ENCODE results near the gene PFDN6. TPM values are rescaled to one million over a fixed set of nuclear protein-coding genes. Genes with fewer than 3 reads are reported as not detected.

PFDN6 gene
- 55.3 and 67.7 TPM in 2 replicates for total RNA-seq

DNA sequence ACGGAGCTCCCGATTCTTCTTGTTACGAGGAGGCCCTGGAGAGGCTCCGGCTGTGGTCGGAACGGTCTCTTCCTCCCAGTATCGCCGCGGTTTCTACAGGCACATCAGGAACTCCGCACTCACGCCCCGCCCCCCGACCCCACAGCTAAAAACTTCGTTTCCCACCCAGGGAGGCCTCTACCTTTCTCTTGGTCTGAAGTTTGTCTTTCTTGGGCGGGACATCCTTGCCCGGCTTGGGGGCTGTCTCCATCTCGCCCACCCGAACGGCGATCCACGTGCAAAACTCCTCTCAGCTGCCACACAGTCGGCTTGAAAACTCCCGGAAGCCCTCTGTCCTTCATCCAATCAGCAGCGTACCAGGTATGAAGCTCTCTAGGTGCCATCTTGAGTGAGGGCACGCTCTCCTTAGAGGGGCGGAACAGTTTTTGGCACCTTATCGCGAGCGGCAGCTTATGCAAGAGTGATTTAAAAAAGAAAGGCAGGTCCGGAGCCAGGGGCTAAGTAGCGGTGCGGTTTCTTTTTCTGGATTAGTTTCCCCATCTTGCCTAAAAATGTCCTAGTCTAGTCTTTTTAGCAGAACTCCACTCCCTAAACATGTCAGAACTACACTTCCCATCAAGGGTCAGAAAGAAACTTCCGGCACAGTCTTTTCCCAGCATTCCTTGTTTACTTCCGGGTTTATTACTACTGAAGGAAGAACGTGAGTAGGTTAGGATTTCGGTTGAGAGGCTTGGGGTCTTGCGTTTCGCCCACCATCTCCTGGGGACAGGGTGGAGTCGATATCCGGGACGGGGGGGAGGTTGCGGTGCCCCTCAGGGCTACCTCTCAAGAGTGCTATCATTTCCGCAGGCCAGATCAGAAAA is at the start of gene PFDN6, which contains the start of gene WDR46:
Gene PFDN6, plus strand, starts transcription at position 681 of the 863 bp plus-strand sequence. CDS start 256 bp downstream, outside the sequence.
Gene WDR46, minus strand, starts transcription at position 319 of the 863 bp plus-strand sequence. Its CDS starts 69 bp downstream, at position 250.

GRCh38 chr6:33271468-33272274 is 17.7 kb upstream of the PFDN6 start, which contains the start of the genes RPS18 and VPS52:
RPS18 (plus strand) TSS chr6:33272075; CDS start chr6:33272120, 45 bp downstream.
VPS52 (minus strand) TSS chr6:33271876; CDS start chr6:33271675, 201 bp downstream.

DNA sequence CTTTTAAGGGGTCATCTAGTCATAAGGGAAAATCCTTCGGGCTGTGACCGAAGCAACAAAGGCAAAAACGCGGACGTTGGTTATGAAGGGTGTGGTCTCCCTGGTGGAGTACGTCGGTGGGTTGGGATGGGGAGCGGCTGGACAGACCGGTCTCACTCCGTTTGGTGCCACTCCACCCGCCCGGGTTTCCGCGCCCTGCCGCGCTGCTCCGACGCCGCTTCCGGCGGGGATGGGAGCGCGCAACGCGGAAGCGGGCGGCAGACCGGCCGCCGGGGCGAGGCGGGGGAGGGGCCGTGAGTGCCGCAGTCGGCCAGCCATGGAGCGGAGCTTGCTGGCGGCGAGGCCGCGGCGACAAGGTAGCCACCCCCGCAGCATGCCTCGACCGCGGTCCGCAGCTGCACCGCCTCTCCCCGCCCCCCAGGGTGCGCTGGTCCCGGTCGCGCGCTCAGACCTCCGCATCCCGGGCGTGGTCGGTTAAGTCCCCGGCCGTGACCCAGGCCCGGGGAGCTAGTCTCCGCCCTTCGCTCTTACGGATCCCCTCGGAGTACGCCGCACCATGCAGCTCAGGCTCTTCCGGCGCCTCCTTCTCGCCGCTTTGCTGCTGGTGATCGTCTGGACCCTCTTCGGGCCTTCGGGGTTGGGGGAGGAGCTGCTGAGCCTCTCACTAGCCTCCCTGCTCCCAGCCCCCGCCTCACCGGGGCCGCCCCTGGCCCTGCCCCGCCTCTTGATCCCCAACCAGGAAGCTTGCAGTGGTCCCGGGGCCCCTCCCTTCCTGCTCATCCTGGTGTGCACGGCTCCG is 12.3 kb upstream of the PFDN6 start, which contains the start of gene B3GALT4:
Gene B3GALT4, plus strand, starts transcription at position 260 of the 799 bp plus-strand sequence. Its CDS starts 297 bp downstream, at position 557.

DNA sequence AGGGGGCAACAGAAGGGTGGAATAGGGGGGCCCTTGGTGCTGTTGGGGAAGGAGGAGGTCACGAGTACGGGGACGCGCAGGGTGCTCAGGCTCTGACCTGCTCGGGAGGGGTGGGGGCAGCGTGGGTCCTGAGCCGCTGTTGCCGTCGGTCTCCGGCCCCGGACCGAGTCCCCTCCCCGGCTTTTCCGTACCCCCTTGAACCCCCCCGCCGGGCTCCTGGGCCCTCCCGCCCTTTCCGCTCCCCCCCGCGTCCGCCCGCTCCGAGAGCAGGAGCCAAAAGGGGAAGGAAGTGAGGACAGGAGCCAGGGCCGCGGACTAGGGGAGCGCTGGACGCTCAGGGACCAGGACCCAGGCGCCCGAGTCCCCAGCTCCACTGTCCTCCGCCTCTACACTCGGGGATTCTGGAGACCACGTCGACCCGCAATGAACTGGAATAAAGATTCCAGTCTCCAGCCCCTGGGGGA is 9.4 kb downstream of the PFDN6 start, which contains the start of gene RGL2:
Gene RGL2, minus strand, starts transcription at position 170 of the 464 bp plus-strand sequence. CDS start 332 bp downstream, outside the sequence.

DNA sequence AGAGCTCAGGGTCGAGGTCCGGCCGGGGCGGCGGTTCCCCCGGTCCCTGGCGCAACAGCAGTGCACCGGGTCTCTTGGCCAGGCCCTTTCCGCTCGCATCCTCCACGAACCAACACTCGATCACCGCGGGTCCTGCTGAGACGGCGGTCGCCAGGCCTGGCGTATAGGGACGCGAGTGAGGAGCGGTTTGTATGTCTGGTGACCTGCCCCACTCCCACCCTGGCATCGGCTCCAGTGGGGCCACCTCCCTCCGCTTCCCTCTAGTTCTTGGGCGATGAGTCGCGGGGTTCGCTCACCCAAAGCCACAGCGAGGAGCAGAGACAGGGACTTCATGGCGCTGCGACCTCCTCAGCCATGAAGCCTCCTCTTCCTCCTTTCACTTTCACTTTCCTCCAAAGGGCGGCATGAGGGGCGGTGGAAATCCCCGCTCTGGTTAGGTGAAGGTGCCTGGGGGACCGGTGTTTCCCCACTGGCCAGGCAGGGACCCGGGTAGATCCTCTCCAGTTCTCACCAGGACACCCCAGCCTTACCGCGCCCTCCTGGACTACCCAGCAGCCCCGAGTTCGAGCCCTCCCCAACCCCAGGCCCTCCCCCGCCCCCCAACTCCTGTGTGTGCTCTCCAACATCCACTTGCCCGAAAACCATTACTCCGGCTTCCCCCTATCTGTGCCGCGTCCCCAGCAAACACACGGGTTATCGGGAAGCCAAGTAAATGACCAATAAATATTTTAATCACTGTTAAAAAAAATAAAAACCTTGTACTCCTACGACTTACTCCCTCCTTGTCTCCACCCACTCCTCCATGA is 24.5 kb downstream of the PFDN6 start, which contains the start of gene TAPBP:
Gene TAPBP, minus strand, starts transcription at position 370 of the 806 bp plus-strand sequence. Its CDS starts 37 bp downstream, at position 333.

GRCh38 chr6:33317669-33318425 is 28.4 kb downstream of the PFDN6 start, which contains the start of gene ZBTB22:
ZBTB22 (minus strand) TSS chr6:33317744; CDS start chr6:33316916, 828 bp downstream.

Other genes with a start within 250 kb of the PFDN6 start
- 9.8 and 28.3 TPM in 2 replicates for gene HLA-DPA1, start 216.0 kb upstream of the PFDN6 start, total RNA-seq
- 31.0 and 37.8 TPM in 2 replicates for gene HLA-DPB1, start 213.6 kb upstream of the PFDN6 start, total RNA-seq
- 0.07 and 0.15 TPM in 2 replicates for gene COL11A2, start 97.1 kb upstream of the PFDN6 start, total RNA-seq
- gene RXRB, start 88.9 kb upstream of the PFDN6 start, total RNA-seq: 12.9 and 17.4 TPM in 2 replicates
- 75.7 and 93.8 TPM in 2 replicates for gene SLC39A7, start 88.7 kb upstream of the PFDN6 start, total RNA-seq
- gene HSD17B8, start 84.9 kb upstream of the PFDN6 start, total RNA-seq: 6.7 and 9.8 TPM in 2 replicates
- gene RING1, start 81.1 kb upstream of the PFDN6 start, total RNA-seq: 8.7 and 11.7 TPM in 2 replicates
- 36.8 and 43.6 TPM in 2 replicates for gene VPS52, start 17.7 kb upstream of the PFDN6 start, total RNA-seq
- gene RPS18, start 17.5 kb upstream of the PFDN6 start, total RNA-seq: 4,238 and 4,354 TPM in 2 replicates
- 5.6 and 8.1 TPM in 2 replicates for gene B3GALT4, start 12.5 kb upstream of the PFDN6 start, total RNA-seq
- 65.6 and 74.7 TPM in 2 replicates for gene WDR46, start 362 bp upstream of the PFDN6 start, total RNA-seq
- 49.4 and 55.9 TPM in 2 replicates for gene RGL2, start 9.3 kb downstream of the PFDN6 start, total RNA-seq
- gene TAPBP, start 24.5 kb downstream of the PFDN6 start, total RNA-seq: 171 and 179 TPM in 2 replicates
- 8.9 and 11.6 TPM in 2 replicates for gene ZBTB22, start 28.1 kb downstream of the PFDN6 start, total RNA-seq
- 35.7 and 36.8 TPM in 2 replicates for gene DAXX, start 33.4 kb downstream of the PFDN6 start, total RNA-seq
- 41.9 and 45.2 TPM in 2 replicates for gene KIFC1, start 102.2 kb downstream of the PFDN6 start, total RNA-seq
- gene PHF1, start 121.4 kb downstream of the PFDN6 start, total RNA-seq: 17.9 and 24.2 TPM in 2 replicates
- 151 and 168 TPM in 2 replicates for gene CUTA, start 128.5 kb downstream of the PFDN6 start, total RNA-seq
- gene SYNGAP1, start 130.5 kb downstream of the PFDN6 start, total RNA-seq: 1.4 and 2.7 TPM in 2 replicates
- gene ZBTB9, start 165.0 kb downstream of the PFDN6 start, total RNA-seq: 4.1 and 4.9 TPM in 2 replicates